Natural killer cell (primary cell): Measurements from ENCODE around the gene OR51V1. TPM values are rescaled to one million over a fixed set of nuclear protein-coding genes. Genes with fewer than 3 reads are reported as not detected.

Source experiments
- ATAC-seq, 3 donors: fragments of 150-1000 bp in 2 of 3; fragments of 200-7000 bp in 1 of 3; cut with Tn5 transposase; 1 replicate in 1 of 3; 2 replicates in 2 of 3; pipeline ENCODE4 v1.10.0; 2021; ENCODE audit warnings: mild to moderate bottlenecking in 2 of 3, moderate library complexity in 2 of 3
- DNase-seq, 2 donors: peaks; one replicate each; pipeline versions ENCODE4 v3.0.0 to v3.0.0-alpha.2; 2013 to 2021; ENCODE audit warnings: mixed read lengths in 1 of 2
- H3K27ac ChIP-seq: one replicate; pipeline ENCODE4 v1.5.1; 2013; ENCODE audit warnings: mild to moderate bottlenecking, low read length
- H3K27me3 ChIP-seq: one replicate; pipeline ENCODE4 v1.6.1; 2013; ENCODE audit warnings: low read length; ENCODE audit not compliant: control insufficient read depth, insufficient read depth
- H3K36me3 ChIP-seq: one replicate; pipeline ENCODE4 v1.6.1; 2013; ENCODE audit warnings: low read length; ENCODE audit not compliant: control insufficient read depth, insufficient read depth
- H3K4me1 ChIP-seq: one replicate; pipeline ENCODE4 v1.6.1; 2013; ENCODE audit warnings: low read length; ENCODE audit not compliant: control insufficient read depth, insufficient read depth
- H3K4me3 ChIP-seq: one replicate; pipeline ENCODE4 v1.5.1; 2013; ENCODE audit warnings: low read length
- H3K9me3 ChIP-seq: one replicate; pipeline ENCODE4 v1.6.1; 2013; ENCODE audit warnings: low read length; ENCODE audit not compliant: control insufficient read depth, insufficient read depth
- H3K27ac Mint-ChIP-seq, 2 donors: one replicate each; pipeline ENCODE4 v1.8.0; 2022; ENCODE audit warnings: mild to moderate bottlenecking in 2 of 2, mixed read lengths in 2 of 2, moderate library complexity in 1 of 2
- H3K27me3 Mint-ChIP-seq, 2 donors: one replicate each; pipeline ENCODE4 v1.8.0; 2022; ENCODE audit warnings: low read depth in 2 of 2, mixed read lengths in 2 of 2
- H3K36me3 Mint-ChIP-seq: one replicate; pipeline ENCODE4 v1.8.0; 2022; ENCODE audit warnings: mixed read lengths
- H3K4me1 Mint-ChIP-seq, 2 donors: one replicate each; pipeline ENCODE4 v1.8.0; 2022; ENCODE audit warnings: mixed read lengths in 2 of 2
- H3K4me3 Mint-ChIP-seq: one replicate; pipeline ENCODE4 v1.8.0; 2022; ENCODE audit warnings: mild to moderate bottlenecking, moderate library complexity, mixed read lengths
- H3K9me3 Mint-ChIP-seq, 2 donors: one replicate each; pipeline ENCODE4 v1.8.0; 2022; ENCODE audit warnings: mixed read lengths in 2 of 2
- WGBS: methylation state at CpG from one replicate; pipeline ENCODE4 v1.1.7; 2013; ENCODE audit warnings: missing lambda C conversion rate; ENCODE audit not compliant: insufficient coverage; 5-methylcytosine and 5-hydroxymethylcytosine counted together
- intact Hi-C: fragments of 100-400 bp; cut with micrococcal nuclease; formaldehyde crosslinking; loops from one replicate; pipeline ENCODE4 v1.14.2; 2022
- total RNA-seq, 4 donors: library from RNA; stranded (reverse); fragments of 120-200 nt in 1 of 4; gene quantifications; one replicate each; pipeline versions ENCODE4 v1.2.3 to v1.2.4, GENCODE V29; 2013 to 2022
- TF ChIP-seq, protein P1 (sequence below): fragments of 200-600 bp; IDR thresholded peaks from one replicate; pipeline ENCODE4 v1.8.0; 2022; ENCODE audit warnings: antibody characterized with exemption

OR51V1 gene
- total RNA-seq, 3 donors from 2014 or later (not counting 1 experiment from before 2014, with no cell fraction given): not detected

DNA sequence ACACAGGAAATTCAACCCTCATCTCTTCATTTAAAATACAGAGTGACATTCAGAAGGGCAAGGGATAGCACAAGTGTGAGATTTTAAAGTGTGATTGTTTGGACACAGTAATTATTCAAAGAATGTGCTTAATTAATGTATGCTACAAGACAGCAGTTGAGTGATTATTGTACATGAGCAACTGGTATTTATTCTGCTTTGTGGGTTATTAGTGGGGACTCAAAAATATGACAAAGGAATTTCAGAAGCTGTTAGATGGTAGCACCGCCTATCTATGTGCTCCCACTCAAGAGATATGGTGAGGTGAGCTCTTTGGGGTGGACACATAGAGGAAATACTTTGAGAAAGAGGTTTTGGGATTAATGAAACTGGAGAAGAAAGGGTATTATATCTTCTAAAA, 39.6 kb upstream of the OR51V1 start:
- no peaks in the 10 kb centered on the region for H3K27me3 ChIP-seq
- WGBS: 100% methylated on average over 1 of the region's 1 CpG
- TF ChIP-seq, protein P1, sequence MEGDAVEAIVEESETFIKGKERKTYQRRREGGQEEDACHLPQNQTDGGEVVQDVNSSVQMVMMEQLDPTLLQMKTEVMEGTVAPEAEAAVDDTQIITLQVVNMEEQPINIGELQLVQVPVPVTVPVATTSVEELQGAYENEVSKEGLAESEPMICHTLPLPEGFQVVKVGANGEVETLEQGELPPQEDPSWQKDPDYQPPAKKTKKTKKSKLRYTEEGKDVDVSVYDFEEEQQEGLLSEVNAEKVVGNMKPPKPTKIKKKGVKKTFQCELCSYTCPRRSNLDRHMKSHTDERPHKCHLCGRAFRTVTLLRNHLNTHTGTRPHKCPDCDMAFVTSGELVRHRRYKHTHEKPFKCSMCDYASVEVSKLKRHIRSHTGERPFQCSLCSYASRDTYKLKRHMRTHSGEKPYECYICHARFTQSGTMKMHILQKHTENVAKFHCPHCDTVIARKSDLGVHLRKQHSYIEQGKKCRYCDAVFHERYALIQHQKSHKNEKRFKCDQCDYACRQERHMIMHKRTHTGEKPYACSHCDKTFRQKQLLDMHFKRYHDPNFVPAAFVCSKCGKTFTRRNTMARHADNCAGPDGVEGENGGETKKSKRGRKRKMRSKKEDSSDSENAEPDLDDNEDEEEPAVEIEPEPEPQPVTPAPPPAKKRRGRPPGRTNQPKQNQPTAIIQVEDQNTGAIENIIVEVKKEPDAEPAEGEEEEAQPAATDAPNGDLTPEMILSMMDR: no peak
- H3K27ac ChIP-seq: no peak overlapping the region
- no peaks in the 10 kb centered on the region for H3K9me3 ChIP-seq
- H3K27ac Mint-ChIP-seq: no peak overlapping the region
- peaks cover 5 to 10% of the 10 kb centered on the region in 2 donors for H3K27me3 Mint-ChIP-seq
- no peaks in the 10 kb centered on the region for H3K4me1 Mint-ChIP-seq
- DNase-seq (no peak), ATAC-seq (no peak)
- intact Hi-C loops: no loop called here
- no peaks in the 10 kb centered on the region for H3K4me1 ChIP-seq
- H3K9me3 Mint-ChIP-seq: peaks cover 0 to 2% of the 10 kb centered on the region in 2 donors
- no peak overlapping the region for H3K4me3 ChIP-seq
- H3K4me3 Mint-ChIP-seq: no peak overlapping the region
- no peaks in the 10 kb centered on the region for H3K36me3 ChIP-seq
- H3K36me3 Mint-ChIP-seq: no peaks in the 10 kb centered on the region

DNA sequence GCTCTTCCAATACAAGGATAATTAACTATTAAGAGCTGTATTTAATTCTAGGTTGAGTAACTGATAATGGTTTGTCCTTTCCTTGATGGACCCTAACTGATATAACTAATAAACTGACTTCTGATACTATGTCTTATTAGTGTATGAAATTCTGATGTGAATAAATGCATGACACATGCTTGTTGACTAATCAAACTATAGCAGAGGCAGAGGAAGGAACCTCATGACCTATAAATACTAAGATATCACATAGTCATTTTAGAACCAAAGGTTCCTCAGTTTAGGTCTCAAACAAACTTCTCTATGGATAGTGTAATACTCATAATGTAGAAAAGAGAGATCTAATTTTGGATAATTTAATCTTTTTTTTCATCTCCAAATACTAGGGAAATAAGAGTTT, 38.6 kb upstream of the OR51V1 start:
- Histone ChIP-seq H3K27me3 (no peaks in the 10 kb centered on the region), H3K4me1 (no peaks in the 10 kb centered on the region), H3K27ac (no peak overlapping the region), H3K36me3 (no peaks in the 10 kb centered on the region), H3K4me3 (no peak overlapping the region), H3K9me3 (no peaks in the 10 kb centered on the region)
- Mint-ChIP-seq H3K27me3 (peaks cover 5 to 10% of the 10 kb centered on the region in 2 donors), H3K9me3 (peaks cover 0 to 2% of the 10 kb centered on the region in 2 donors), H3K27ac (no peak overlapping the region), H3K4me3 (no peak overlapping the region), H3K36me3 (no peaks in the 10 kb centered on the region), H3K4me1 (no peaks in the 10 kb centered on the region)
- no peak for ATAC-seq
- TF ChIP-seq, protein P1: no peak
- intact Hi-C loops: no loop called here
- DNase-seq: no peak

DNA sequence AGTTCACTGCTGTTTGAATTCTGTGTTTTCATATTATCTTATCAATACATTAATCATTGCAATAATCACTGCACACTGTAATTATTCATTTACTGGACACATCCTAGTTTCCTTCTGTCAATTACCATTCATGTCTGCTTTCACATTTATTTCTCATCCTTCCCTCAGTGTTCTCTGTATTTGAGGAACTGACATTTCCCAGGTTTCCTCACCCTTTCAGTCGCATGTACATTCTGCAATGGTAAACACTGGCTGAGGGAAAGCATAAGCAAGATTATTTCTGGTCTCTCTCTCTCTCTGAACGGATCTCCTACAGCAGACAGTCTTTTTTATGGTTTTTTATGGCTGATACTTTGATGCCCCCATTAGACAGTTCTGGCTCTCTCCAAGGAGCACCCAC, 38.0 kb upstream of the OR51V1 start:
- Mint-ChIP-seq H3K27me3 (peaks cover 5 to 10% of the 10 kb centered on the region in 2 donors), H3K36me3 (no peaks in the 10 kb centered on the region), H3K4me3 (no peak overlapping the region), H3K9me3 (peaks cover 0 to 2% of the 10 kb centered on the region in 2 donors), H3K27ac (no peak overlapping the region), H3K4me1 (no peaks in the 10 kb centered on the region)
- Histone ChIP-seq H3K36me3 (no peaks in the 10 kb centered on the region), H3K27ac (no peak overlapping the region), H3K4me1 (no peaks in the 10 kb centered on the region), H3K4me3 (no peak overlapping the region), H3K27me3 (no peaks in the 10 kb centered on the region), H3K9me3 (no peaks in the 10 kb centered on the region)
- ATAC-seq (no peak), DNase-seq (no peak)
- TF ChIP-seq, protein P1: no peak
- 38% methylated on average over 2 of the region's 2 CpGs for WGBS
- intact Hi-C loops: no loop called here

DNA sequence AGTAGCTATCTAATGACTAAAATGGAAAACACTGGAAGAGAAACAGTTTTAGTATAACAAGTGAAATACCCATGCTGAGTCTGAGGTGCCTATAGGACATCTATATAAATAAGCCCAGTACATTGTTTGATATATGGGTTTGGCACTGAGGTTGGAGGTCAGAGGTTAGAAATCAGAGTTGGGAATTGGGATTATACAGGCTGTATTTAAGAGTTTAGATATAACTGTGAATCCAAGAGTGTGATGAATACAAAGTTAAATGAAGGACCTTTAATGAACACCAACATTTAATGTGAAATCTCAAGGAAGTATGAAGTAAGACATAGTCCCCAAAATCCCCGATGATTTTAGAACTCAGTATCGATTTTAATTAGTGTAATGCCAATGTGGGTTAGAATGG, 36.9 kb upstream of the OR51V1 start:
- no peak overlapping the region for H3K4me3 ChIP-seq
- H3K27me3 ChIP-seq: no peaks in the 10 kb centered on the region
- H3K9me3 ChIP-seq: no peaks in the 10 kb centered on the region
- no peaks in the 10 kb centered on the region for H3K4me1 ChIP-seq
- intact Hi-C loops: no loop called here
- no peaks in the 10 kb centered on the region for H3K36me3 ChIP-seq
- WGBS: 98% methylated on average over 2 of the region's 2 CpGs
- TF ChIP-seq, protein P1: no peak
- H3K27ac ChIP-seq: no peak overlapping the region
- no peak for ATAC-seq
- Mint-ChIP-seq H3K27me3 (peaks cover 5 to 10% of the 10 kb centered on the region in 2 donors), H3K9me3 (peaks cover 0 to 2% of the 10 kb centered on the region in 2 donors), H3K36me3 (no peaks in the 10 kb centered on the region), H3K4me3 (no peak overlapping the region), H3K27ac (no peak overlapping the region), H3K4me1 (no peaks in the 10 kb centered on the region)
- DNase-seq: no peak
